SK-N-SH treated with all-trans-retinoic acid at 6 μM for 48 hours (cell line): ENCODE measurements around the gene OSM.

ENCODE experiments used
- ARNTL ChIP-seq: fragments of 450-650 bp; formaldehyde crosslinking; IDR thresholded peaks from 2 replicates; pipeline ENCODE4 v1.5.0; 2020; ENCODE audit warnings: low read depth, mild to moderate bottlenecking, moderate library complexity, borderline replicate concordance
- POU6F1 ChIP-seq: fragments of 250-450 bp; sonication (Bioruptor Pico); IDR thresholded peaks from 2 replicates; pipeline ENCODE4 v1.8.0; 2021; ENCODE audit warnings: low read depth, mild to moderate bottlenecking, moderate library complexity, borderline replicate concordance
- ZC3H10 ChIP-seq: fragments of 250-450 bp; sonication (Bioruptor Pico); IDR thresholded peaks from 2 replicates; pipeline ENCODE4 v1.5.1; 2021; ENCODE audit warnings: mild to moderate bottlenecking, moderate library complexity
- ZFP3 ChIP-seq: fragments of 250-450 bp; sonication (Bioruptor Pico); IDR thresholded peaks from 2 replicates; pipeline ENCODE4 v1.5.0; 2020; ENCODE audit warnings: mild to moderate bottlenecking, moderate library complexity
- ZFP30 ChIP-seq: fragments of 450-650 bp; formaldehyde crosslinking; IDR thresholded peaks from 2 replicates; pipeline ENCODE4 v1.5.0; 2022; ENCODE audit warnings: mild to moderate bottlenecking, moderate library complexity
- TF ChIP-seq, protein P1 (sequence below): fragments of 250-450 bp; sonication (Bioruptor Pico); IDR thresholded peaks from 2 replicates; pipeline ENCODE4 v1.8.0; 2020; ENCODE audit warnings: mild to moderate bottlenecking, moderate library complexity, borderline replicate concordance
- TF ChIP-seq, protein P2 (sequence below): fragments of 250-450 bp; sonication (Bioruptor Pico); IDR thresholded peaks from 2 replicates; pipeline ENCODE4 v1.5.0; 2020; ENCODE audit warnings: mild to moderate bottlenecking, moderate library complexity

GRCh38 chr22:30305906-30306626, 39.4 kb upstream of the OSM start:
- TF ChIP-seq, protein P1, sequence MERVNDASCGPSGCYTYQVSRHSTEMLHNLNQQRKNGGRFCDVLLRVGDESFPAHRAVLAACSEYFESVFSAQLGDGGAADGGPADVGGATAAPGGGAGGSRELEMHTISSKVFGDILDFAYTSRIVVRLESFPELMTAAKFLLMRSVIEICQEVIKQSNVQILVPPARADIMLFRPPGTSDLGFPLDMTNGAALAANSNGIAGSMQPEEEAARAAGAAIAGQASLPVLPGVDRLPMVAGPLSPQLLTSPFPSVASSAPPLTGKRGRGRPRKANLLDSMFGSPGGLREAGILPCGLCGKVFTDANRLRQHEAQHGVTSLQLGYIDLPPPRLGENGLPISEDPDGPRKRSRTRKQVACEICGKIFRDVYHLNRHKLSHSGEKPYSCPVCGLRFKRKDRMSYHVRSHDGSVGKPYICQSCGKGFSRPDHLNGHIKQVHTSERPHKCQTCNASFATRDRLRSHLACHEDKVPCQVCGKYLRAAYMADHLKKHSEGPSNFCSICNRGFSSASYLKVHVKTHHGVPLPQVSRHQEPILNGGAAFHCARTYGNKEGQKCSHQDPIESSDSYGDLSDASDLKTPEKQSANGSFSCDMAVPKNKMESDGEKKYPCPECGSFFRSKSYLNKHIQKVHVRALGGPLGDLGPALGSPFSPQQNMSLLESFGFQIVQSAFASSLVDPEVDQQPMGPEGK: no peak
- TF ChIP-seq ZFP3 (CRISPR knock-in tag) (no peak), ARNTL (CRISPR knock-in tag) (no peak), POU6F1 (CRISPR knock-in tag) (no peak), ZFP30 (CRISPR knock-in tag) (no peak), ZC3H10 (CRISPR knock-in tag) (no peak)
- TF ChIP-seq, protein P2, sequence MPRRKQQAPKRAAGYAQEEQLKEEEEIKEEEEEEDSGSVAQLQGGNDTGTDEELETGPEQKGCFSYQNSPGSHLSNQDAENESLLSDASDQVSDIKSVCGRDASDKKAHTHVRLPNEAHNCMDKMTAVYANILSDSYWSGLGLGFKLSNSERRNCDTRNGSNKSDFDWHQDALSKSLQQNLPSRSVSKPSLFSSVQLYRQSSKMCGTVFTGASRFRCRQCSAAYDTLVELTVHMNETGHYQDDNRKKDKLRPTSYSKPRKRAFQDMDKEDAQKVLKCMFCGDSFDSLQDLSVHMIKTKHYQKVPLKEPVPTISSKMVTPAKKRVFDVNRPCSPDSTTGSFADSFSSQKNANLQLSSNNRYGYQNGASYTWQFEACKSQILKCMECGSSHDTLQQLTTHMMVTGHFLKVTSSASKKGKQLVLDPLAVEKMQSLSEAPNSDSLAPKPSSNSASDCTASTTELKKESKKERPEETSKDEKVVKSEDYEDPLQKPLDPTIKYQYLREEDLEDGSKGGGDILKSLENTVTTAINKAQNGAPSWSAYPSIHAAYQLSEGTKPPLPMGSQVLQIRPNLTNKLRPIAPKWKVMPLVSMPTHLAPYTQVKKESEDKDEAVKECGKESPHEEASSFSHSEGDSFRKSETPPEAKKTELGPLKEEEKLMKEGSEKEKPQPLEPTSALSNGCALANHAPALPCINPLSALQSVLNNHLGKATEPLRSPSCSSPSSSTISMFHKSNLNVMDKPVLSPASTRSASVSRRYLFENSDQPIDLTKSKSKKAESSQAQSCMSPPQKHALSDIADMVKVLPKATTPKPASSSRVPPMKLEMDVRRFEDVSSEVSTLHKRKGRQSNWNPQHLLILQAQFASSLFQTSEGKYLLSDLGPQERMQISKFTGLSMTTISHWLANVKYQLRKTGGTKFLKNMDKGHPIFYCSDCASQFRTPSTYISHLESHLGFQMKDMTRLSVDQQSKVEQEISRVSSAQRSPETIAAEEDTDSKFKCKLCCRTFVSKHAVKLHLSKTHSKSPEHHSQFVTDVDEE (CRISPR knock-in tag): no peak
